GM21576 (cell line): ENCODE results near the gene PKDREJ.
"Not testable (repeated sequence)": the region's sequence is repeated elsewhere in the genome, so short reads cannot be mapped to it uniquely, and the experiment has no call there.

Experiments used
- ATAC-seq: cut with Tn5 transposase; IDR thresholded peaks from one replicate; pipeline ENCODE4 v1.9.1; 2021; ENCODE audit warnings: mild to moderate bottlenecking, moderate library complexity; ENCODE audit not compliant: unreplicated experiment

PKDREJ gene

GRCh38 chr22:46267431-46268279 lies 4.5 kb upstream of the PKDREJ start, which contains the start of gene TTC38:
TTC38 (plus strand) TSS chr22:46268008; CDS start chr22:46268040, 32 bp downstream.
- ATAC-seq, result peak; percentile 49

- not testable (repeated sequence) for ATAC-seq
These were observed 2.5 kb upstream of the PKDREJ start for GRCh38 chr22:46265627-46266026.

- not testable (repeated sequence) for ATAC-seq
These were observed 1.4 kb upstream of the PKDREJ start for GRCh38 chr22:46264520-46264919.

- ATAC-seq, result no peak
These were observed 511 bp downstream of the PKDREJ start for GRCh38 chr22:46262449-46263215.

- ATAC-seq, result no peak
These were observed 3.1 kb downstream of the PKDREJ start for GRCh38 chr22:46260038-46260437.

GRCh38 chr22:46259374-46259773 lies 3.8 kb downstream of the PKDREJ start:
- ATAC-seq, result no peak

GRCh38 chr22:46256358-46256958 lies 6.7 kb downstream of the PKDREJ start:
- ATAC-seq, result no peak

- ATAC-seq, result no peak
These were observed 11.2 kb downstream of the PKDREJ start for GRCh38 chr22:46251816-46252380.

GRCh38 chr22:46251266-46251665 lies 11.9 kb downstream of the PKDREJ start:
- ATAC-seq, result no peak

GRCh38 chr22:46250783-46251125 lies 12.4 kb downstream of the PKDREJ start:
- ATAC-seq, result no peak

- peak; percentile 74 for ATAC-seq
These were observed 12.9 kb downstream of the PKDREJ start, which contains the start of gene CDPF1 for GRCh38 chr22:46250035-46250782. CDPF1 (minus strand) TSS chr22:46250293; CDS start chr22:46248284, 2,009 bp downstream.

- ATAC-seq, result no peak
These were observed 15.6 kb downstream of the PKDREJ start for GRCh38 chr22:46247443-46247975.

GRCh38 chr22:46246178-46246577 lies 17.0 kb downstream of the PKDREJ start:
- no peak for ATAC-seq

- ATAC-seq, result no peak
These were observed 17.6 kb downstream of the PKDREJ start for GRCh38 chr22:46245511-46245910.

GRCh38 chr22:46244771-46245170 lies 18.4 kb downstream of the PKDREJ start:
- ATAC-seq, result no peak

- no peak for ATAC-seq
These were observed 21.1 kb downstream of the PKDREJ start for GRCh38 chr22:46242076-46242475.

- no peak for ATAC-seq
These were observed 21.6 kb downstream of the PKDREJ start for GRCh38 chr22:46241396-46242007.

GRCh38 chr22:46240907-46241306 lies 22.2 kb downstream of the PKDREJ start:
- no peak for ATAC-seq

GRCh38 chr22:46240506-46240905 lies 22.6 kb downstream of the PKDREJ start:
- no peak for ATAC-seq

- ATAC-seq, result no peak
These were observed 23.1 kb downstream of the PKDREJ start for GRCh38 chr22:46240073-46240472.
